MCF 10A (cell line): Measurements from ENCODE around the gene PDE4D. TPM values are rescaled to one million over a fixed set of nuclear protein-coding genes. Genes with fewer than 3 reads are reported as not detected.

Experiments
- BruUV-seq: library from RNA; stranded (reverse); fragments of 400-500 nt; replicated peaks from 2 replicates; lab custom pipeline; 2021; lab: Mats Ljungman, UMichigan
- CTCF ChIA-PET: fragments of 300-600 bp; sonication (Branson Sonifier 250); formaldehyde crosslinking; extraction: SDS; loops from one replicate; lab custom pipeline; 2021; ENCODE audit warnings: antibody characterized with exemption, inconsistent platforms; lab: Yijun Ruan, JAX
- POLR2A ChIA-PET: fragments of 300-600, 350-650 bp; sonication (Branson Sonifier 250); formaldehyde crosslinking; extraction: SDS; loops from one replicate; lab custom pipeline; 2020; ENCODE audit warnings: antibody characterized with exemption, inconsistent platforms; lab: Yijun Ruan, JAX
- DNase-seq: peaks from one replicate; pipeline ENCODE4 v3.0.0-alpha.2; 2018; ENCODE audit not compliant: unreplicated experiment
- H3K27ac Mint-ChIP-seq: one replicate; pipeline ENCODE4 v1.8.0; 2022; ENCODE audit warnings: mild to moderate bottlenecking, low read depth, mixed read lengths; ENCODE audit not compliant: unreplicated experiment
- H3K27me3 Mint-ChIP-seq: one replicate; pipeline ENCODE4 v1.8.0; 2022; ENCODE audit warnings: mixed read lengths; ENCODE audit not compliant: insufficient read depth, unreplicated experiment
- H3K36me3 Mint-ChIP-seq: one replicate; pipeline ENCODE4 v1.8.0; 2022; ENCODE audit warnings: mild to moderate bottlenecking, moderate library complexity, mixed read lengths; ENCODE audit not compliant: insufficient read depth, unreplicated experiment
- H3K4me1 Mint-ChIP-seq: one replicate; pipeline ENCODE4 v1.8.0; 2022; ENCODE audit warnings: mixed read lengths; ENCODE audit not compliant: insufficient read depth, unreplicated experiment
- H3K4me3 Mint-ChIP-seq: one replicate; pipeline ENCODE4 v1.8.0; 2022; ENCODE audit warnings: mild to moderate bottlenecking, moderate library complexity, mixed read lengths; ENCODE audit not compliant: unreplicated experiment
- H3K9me3 Mint-ChIP-seq: one replicate; pipeline ENCODE4 v1.8.0; 2022; ENCODE audit warnings: mixed read lengths; ENCODE audit not compliant: unreplicated experiment
- intact Hi-C: fragments of 100-400 bp; cut with micrococcal nuclease; formaldehyde crosslinking; loops from 2 replicates; pipeline ENCODE4 v1.14.1; 2022
- total RNA-seq: library from RNA; stranded (reverse); gene quantifications from 2 replicates; pipeline ENCODE4 v1.2.3, GENCODE V29; 2022
- TF ChIP-seq, protein P1 (sequence below): fragments of 200-600 bp; IDR thresholded peaks from one replicate; pipeline ENCODE4 v1.8.0; 2022; ENCODE audit warnings: antibody characterized with exemption, mild to moderate bottlenecking; ENCODE audit not compliant: unreplicated experiment

Gene PDE4D
- total RNA-seq, 1 experiment from 2014 or later, result 85.0 TPM

GRCh38 chr5:59027145-59027907 is 866.2 kb downstream of the PDE4D start:
- BruUV-seq, result no TSS peak
- Mint-ChIP-seq H3K36me3 (peaks cover 32% of the 10 kb centered on the region), H3K9me3 (no peaks in the 10 kb centered on the region), H3K4me1 (peaks cover 12% of the 10 kb centered on the region), H3K4me3 (no peak overlapping the region), H3K27me3 (no peaks in the 10 kb centered on the region), H3K27ac (no peak overlapping the region)
- DNase-seq, result no peak
- POLR2A ChIA-PET, result interaction anchor here (0.7 to 1.5 kb wide), 2 partner anchors 12 to 106 kb away, joined by 3 to 5 read pairs; no protein-coding TSS in a partner anchor
- intact Hi-C loops, result no loop called here
- TF ChIP-seq, protein P1, sequence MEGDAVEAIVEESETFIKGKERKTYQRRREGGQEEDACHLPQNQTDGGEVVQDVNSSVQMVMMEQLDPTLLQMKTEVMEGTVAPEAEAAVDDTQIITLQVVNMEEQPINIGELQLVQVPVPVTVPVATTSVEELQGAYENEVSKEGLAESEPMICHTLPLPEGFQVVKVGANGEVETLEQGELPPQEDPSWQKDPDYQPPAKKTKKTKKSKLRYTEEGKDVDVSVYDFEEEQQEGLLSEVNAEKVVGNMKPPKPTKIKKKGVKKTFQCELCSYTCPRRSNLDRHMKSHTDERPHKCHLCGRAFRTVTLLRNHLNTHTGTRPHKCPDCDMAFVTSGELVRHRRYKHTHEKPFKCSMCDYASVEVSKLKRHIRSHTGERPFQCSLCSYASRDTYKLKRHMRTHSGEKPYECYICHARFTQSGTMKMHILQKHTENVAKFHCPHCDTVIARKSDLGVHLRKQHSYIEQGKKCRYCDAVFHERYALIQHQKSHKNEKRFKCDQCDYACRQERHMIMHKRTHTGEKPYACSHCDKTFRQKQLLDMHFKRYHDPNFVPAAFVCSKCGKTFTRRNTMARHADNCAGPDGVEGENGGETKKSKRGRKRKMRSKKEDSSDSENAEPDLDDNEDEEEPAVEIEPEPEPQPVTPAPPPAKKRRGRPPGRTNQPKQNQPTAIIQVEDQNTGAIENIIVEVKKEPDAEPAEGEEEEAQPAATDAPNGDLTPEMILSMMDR, result no peak
- CTCF ChIA-PET, result interaction anchor here (0.7 to 1.0 kb wide), 2 partner anchors 135 to 161 kb away, joined by 4 read pairs; no protein-coding TSS in a partner anchor

DNA sequence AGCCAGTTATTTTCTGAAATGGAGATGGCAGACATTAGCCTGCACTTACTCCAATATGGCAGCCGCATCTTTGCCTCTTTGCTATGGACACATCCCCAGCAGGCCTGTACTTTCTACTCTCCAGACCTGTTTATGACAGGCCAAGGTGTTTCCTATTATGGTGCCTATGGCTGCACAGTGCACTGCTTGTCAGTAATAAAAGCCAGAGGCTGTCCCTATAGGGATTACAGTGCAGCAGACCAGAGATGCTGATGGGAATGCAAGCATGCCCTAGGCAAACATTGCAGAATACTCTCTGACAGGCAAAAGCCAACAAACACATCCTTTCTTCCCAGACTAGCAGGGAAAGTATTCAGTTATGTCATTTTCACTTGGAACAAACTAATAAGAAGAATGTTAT is 867.8 kb downstream of the PDE4D start:
- H3K27me3 Mint-ChIP-seq, result no peaks in the 10 kb centered on the region
- H3K27ac Mint-ChIP-seq, result no peak overlapping the region

GRCh38 chr5:59021837-59022514 is 871.5 kb downstream of the PDE4D start:
- no peaks in the 10 kb centered on the region for H3K9me3 Mint-ChIP-seq
- POLR2A ChIA-PET, result interaction anchor here (0.7 to 1.0 kb wide), 2 partner anchors 11 to 361 kb away, joined by 3 read pairs; no protein-coding TSS in a partner anchor
- intact Hi-C loops, result no loop called here
- TF ChIP-seq, protein P1, result no peak
- H3K4me1 Mint-ChIP-seq, result peaks cover 37% of the 10 kb centered on the region
- peak; percentile 80 for DNase-seq
- no peaks in the 10 kb centered on the region for H3K27me3 Mint-ChIP-seq
- H3K36me3 Mint-ChIP-seq, result peaks cover 16% of the 10 kb centered on the region
- H3K4me3 Mint-ChIP-seq, result no peak overlapping the region
- BruUV-seq, result no TSS peak
- H3K27ac Mint-ChIP-seq, result peak overlapping the region; percentile 41
- CTCF ChIA-PET, result interaction anchor here (0.6 to 2.2 kb wide), 5 partner anchors 13 to 152 kb away, joined by 3 to 8 read pairs (median 6); no protein-coding TSS in a partner anchor

More for the DNA sequence above, 867.8 kb downstream of the PDE4D start:
- Mint-ChIP-seq H3K36me3 (peaks cover 38% of the 10 kb centered on the region), H3K9me3 (no peaks in the 10 kb centered on the region), H3K4me3 (no peak overlapping the region), H3K4me1 (peaks cover 24% of the 10 kb centered on the region)
- no peak for DNase-seq
- ChIA-PET POLR2A (no interaction called here), CTCF (interaction anchor here (1.4 kb wide), 1 partner anchor 11 kb away, joined by 3 read pairs; no protein-coding TSS in a partner anchor)
- TF ChIP-seq, protein P1, result no peak
- intact Hi-C loops, result no loop called here
- BruUV-seq, result no TSS peak

- TF ChIP-seq, protein P1, result no peak
- H3K4me3 Mint-ChIP-seq, result no peak overlapping the region
- POLR2A ChIA-PET, result interaction anchor here (1.0 kb wide), 1 partner anchor 12 kb away, joined by 3 read pairs; no protein-coding TSS in a partner anchor
- H3K4me1 Mint-ChIP-seq, result peaks cover 35% of the 10 kb centered on the region
- CTCF ChIA-PET, result interaction anchor here (0.5 to 2.2 kb wide), 6 partner anchors 13 to 153 kb away, joined by 4 to 8 read pairs (median 6); no protein-coding TSS in a partner anchor
- H3K27ac Mint-ChIP-seq, result no peak overlapping the region
- no peak for DNase-seq
- intact Hi-C loops, result no loop called here
- BruUV-seq, result no TSS peak
- H3K27me3 Mint-ChIP-seq, result no peaks in the 10 kb centered on the region
- H3K36me3 Mint-ChIP-seq, result peaks cover 16% of the 10 kb centered on the region
- H3K9me3 Mint-ChIP-seq, result no peaks in the 10 kb centered on the region
These were observed 872.2 kb downstream of the PDE4D start for GRCh38 chr5:59021286-59021673.
